Chondrocyte (in vitro differentiated cells): ENCODE measurements around the gene EXPH5. TPM values are rescaled to one million over a fixed set of nuclear protein-coding genes. Genes with fewer than 3 reads are reported as not detected.

Source experiments
- DNase-seq: peaks from one replicate; pipeline ENCODE4 v3.0.0; 2021; ENCODE audit warnings: mixed read lengths, low spot score
- H3K27ac Mint-ChIP-seq: one replicate; pipeline ENCODE4 v1.8.0; 2021; ENCODE audit warnings: mild to moderate bottlenecking, moderate library complexity, mixed read lengths; ENCODE audit not compliant: unreplicated experiment
- H3K27me3 Mint-ChIP-seq: 2 replicates; pipeline ENCODE4 v1.8.0; 2021; ENCODE audit warnings: low read depth, mixed read lengths
- H3K36me3 Mint-ChIP-seq: 2 replicates; pipeline ENCODE4 v1.8.0; 2021; ENCODE audit warnings: low read depth, mixed read lengths
- H3K4me1 Mint-ChIP-seq: 2 replicates; pipeline ENCODE4 v1.8.0; 2021; ENCODE audit warnings: low read depth, mild to moderate bottlenecking, mixed read lengths
- H3K4me3 Mint-ChIP-seq: one replicate; pipeline ENCODE4 v1.8.0; 2021; ENCODE audit warnings: mild to moderate bottlenecking, moderate library complexity, mixed read lengths; ENCODE audit not compliant: unreplicated experiment
- H3K9me3 Mint-ChIP-seq: 2 replicates; pipeline ENCODE4 v1.8.0; 2021; ENCODE audit warnings: low read depth, mixed read lengths
- CTCF ChIP-seq: fragments of 200-600 bp; sonication (generic); IDR thresholded peaks from 2 replicates; pipeline ENCODE4 v1.5.0; 2021; ENCODE audit warnings: antibody characterized with exemption, mild to moderate bottlenecking, moderate library complexity
- total RNA-seq: library from RNA; stranded (reverse); gene quantifications from 3 replicates; pipeline ENCODE4 v1.2.1, GENCODE V29; 2021

The EXPH5 gene
- total RNA-seq, 1 donor from 2014 or later, result 1.1 TPM

GRCh38 chr11:108541531-108541930 lies 52.0 kb downstream of the EXPH5 start:
- H3K27ac Mint-ChIP-seq, result no peak overlapping the region
- TF ChIP-seq CTCF, result no peak
- H3K9me3 Mint-ChIP-seq, result no peaks in the 10 kb centered on the region
- H3K4me1 Mint-ChIP-seq, result no peaks in the 10 kb centered on the region
- H3K36me3 Mint-ChIP-seq, result no peaks in the 10 kb centered on the region
- no peak for DNase-seq
- peaks cover 1% of the 10 kb centered on the region for H3K27me3 Mint-ChIP-seq
- H3K4me3 Mint-ChIP-seq, result no peak overlapping the region

GRCh38 chr11:108538502-108538901 lies 55.1 kb downstream of the EXPH5 start:
- Mint-ChIP-seq H3K36me3 (no peaks in the 10 kb centered on the region), H3K9me3 (no peaks in the 10 kb centered on the region), H3K27me3 (peaks cover 1% of the 10 kb centered on the region), H3K4me3 (no peak overlapping the region), H3K27ac (no peak overlapping the region), H3K4me1 (no peaks in the 10 kb centered on the region)
- no peak for DNase-seq
- TF ChIP-seq CTCF, result no peak

- H3K9me3 Mint-ChIP-seq, result no peaks in the 10 kb centered on the region
- peaks cover 1% of the 10 kb centered on the region for H3K27me3 Mint-ChIP-seq
- H3K36me3 Mint-ChIP-seq, result no peaks in the 10 kb centered on the region
- no peak overlapping the region for H3K27ac Mint-ChIP-seq
- H3K4me3 Mint-ChIP-seq, result no peak overlapping the region
- no peak for TF ChIP-seq CTCF
- no peaks in the 10 kb centered on the region for H3K4me1 Mint-ChIP-seq
- no peak for DNase-seq
These were observed 55.5 kb downstream of the EXPH5 start for GRCh38 chr11:108538022-108538424.

GRCh38 chr11:108536783-108537182 lies 56.8 kb downstream of the EXPH5 start:
- Mint-ChIP-seq H3K4me1 (no peaks in the 10 kb centered on the region), H3K4me3 (no peak overlapping the region), H3K27me3 (peaks cover 1% of the 10 kb centered on the region), H3K9me3 (no peaks in the 10 kb centered on the region), H3K27ac (no peak overlapping the region), H3K36me3 (no peaks in the 10 kb centered on the region)
- no peak for DNase-seq
- no peak for TF ChIP-seq CTCF

GRCh38 chr11:108535384-108535955 lies 58.1 kb downstream of the EXPH5 start:
- no peaks in the 10 kb centered on the region for H3K4me1 Mint-ChIP-seq
- TF ChIP-seq CTCF, result no peak
- DNase-seq, result no peak
- no peak overlapping the region for H3K4me3 Mint-ChIP-seq
- peaks cover 1% of the 10 kb centered on the region for H3K27me3 Mint-ChIP-seq
- H3K27ac Mint-ChIP-seq, result no peak overlapping the region
- no peaks in the 10 kb centered on the region for H3K36me3 Mint-ChIP-seq
- no peaks in the 10 kb centered on the region for H3K9me3 Mint-ChIP-seq
